ENCODE results near the gene NXPE1. TPM values are rescaled to one million over a fixed set of nuclear protein-coding genes. Genes with fewer than 3 reads are reported as not detected.

Gene NXPE1
- total RNA-seq, 1 experiment from 2014 or later: not detected

- intact Hi-C loops (cut with micrococcal nuclease; ENCODE audit: unreplicated experiment) (no loop called here), in situ Hi-C loops (cut with HindIII; ENCODE audit: low pct_unique_long_range_greater_than_20kb, low sequenced_read_pairs) (no loop called here)
- TF ChIP-seq TCF7L2 (IDR thresholded peaks at IDR 0.05; ENCODE audit: low read depth, low read length) (no peak), REST (IDR thresholded peaks at IDR 0.05; ENCODE audit: insufficient read depth in 1 of 2, low read depth in 2 of 2, low read length in 1 of 2) (no peak), SIN3A (IDR thresholded peaks at IDR 0.05; ENCODE audit: borderline replicate concordance, insufficient read depth, low read depth, low read length) (no peak), POLR2AphosphoS5 (IDR thresholded peaks at IDR 0.05; ENCODE audit: low read depth, low read length) (no peak)
- TF ChIP-seq, protein P1, sequence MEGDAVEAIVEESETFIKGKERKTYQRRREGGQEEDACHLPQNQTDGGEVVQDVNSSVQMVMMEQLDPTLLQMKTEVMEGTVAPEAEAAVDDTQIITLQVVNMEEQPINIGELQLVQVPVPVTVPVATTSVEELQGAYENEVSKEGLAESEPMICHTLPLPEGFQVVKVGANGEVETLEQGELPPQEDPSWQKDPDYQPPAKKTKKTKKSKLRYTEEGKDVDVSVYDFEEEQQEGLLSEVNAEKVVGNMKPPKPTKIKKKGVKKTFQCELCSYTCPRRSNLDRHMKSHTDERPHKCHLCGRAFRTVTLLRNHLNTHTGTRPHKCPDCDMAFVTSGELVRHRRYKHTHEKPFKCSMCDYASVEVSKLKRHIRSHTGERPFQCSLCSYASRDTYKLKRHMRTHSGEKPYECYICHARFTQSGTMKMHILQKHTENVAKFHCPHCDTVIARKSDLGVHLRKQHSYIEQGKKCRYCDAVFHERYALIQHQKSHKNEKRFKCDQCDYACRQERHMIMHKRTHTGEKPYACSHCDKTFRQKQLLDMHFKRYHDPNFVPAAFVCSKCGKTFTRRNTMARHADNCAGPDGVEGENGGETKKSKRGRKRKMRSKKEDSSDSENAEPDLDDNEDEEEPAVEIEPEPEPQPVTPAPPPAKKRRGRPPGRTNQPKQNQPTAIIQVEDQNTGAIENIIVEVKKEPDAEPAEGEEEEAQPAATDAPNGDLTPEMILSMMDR (IDR thresholded peaks at IDR 0.05): no peak
- no peaks in the 10 kb centered on the region for H3K9me3 ChIP-seq (ENCODE audit: control insufficient read depth, insufficient read depth, low read depth, low read length)
- no peak overlapping the region for H3K27ac ChIP-seq (ENCODE audit: low read length)
- no peak overlapping the region for H3K4me3 ChIP-seq (ENCODE audit: low read depth in 2 of 2, low read length in 2 of 2)
- ChIA-PET CTCF (no interaction called here), POLR2A (no interaction called here)
- ATAC-seq (no peak), DNase-seq (ENCODE audit: low read depth, low spot score) (no peak)
- H3K36me3 ChIP-seq (ENCODE audit: control insufficient read depth, insufficient read depth, low read length): no peaks in the 10 kb centered on the region
- BruUV-seq (replicated peaks): no TSS peak
- no peaks in the 10 kb centered on the region for H3K27me3 ChIP-seq (ENCODE audit: control insufficient read depth, insufficient read depth, low read length)
- H3K4me1 ChIP-seq (ENCODE audit: control insufficient read depth, insufficient read depth, low read length): no peaks in the 10 kb centered on the region
These were observed 57.8 kb downstream of the NXPE1 start for GRCh38 chr11:114501901-114502300.

DNA sequence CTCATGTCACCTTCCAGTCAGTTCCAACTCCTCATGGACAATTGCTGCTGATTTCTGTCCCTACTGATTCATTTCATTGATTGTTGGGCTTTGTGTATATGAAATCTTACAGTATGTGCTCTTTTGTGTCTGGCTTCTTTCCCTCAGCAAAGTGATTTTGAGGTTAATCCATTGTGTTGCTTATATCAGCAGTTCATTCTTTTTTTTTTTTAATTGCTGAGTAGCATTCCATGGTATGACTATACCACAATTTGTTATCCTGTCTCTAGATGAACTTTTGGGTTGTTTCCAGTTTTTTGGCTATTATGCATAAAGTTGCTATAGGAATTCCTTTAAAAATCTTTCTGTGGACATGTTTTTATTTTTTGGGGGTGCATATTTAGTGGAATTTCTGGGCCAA, 59.9 kb downstream of the NXPE1 start:
- Histone ChIP-seq H3K36me3 (ENCODE audit: control insufficient read depth, insufficient read depth, low read length) (no peaks in the 10 kb centered on the region), H3K27ac (ENCODE audit: low read length) (no peak overlapping the region), H3K27me3 (ENCODE audit: control insufficient read depth, insufficient read depth, low read length) (no peaks in the 10 kb centered on the region), H3K4me1 (ENCODE audit: control insufficient read depth, insufficient read depth, low read length) (no peaks in the 10 kb centered on the region), H3K4me3 (ENCODE audit: low read depth in 2 of 2, low read length in 2 of 2) (no peak overlapping the region), H3K9me3 (ENCODE audit: control insufficient read depth, insufficient read depth, low read depth, low read length) (no peaks in the 10 kb centered on the region)
- ATAC-seq (no peak), DNase-seq (ENCODE audit: low read depth, low spot score) (no peak)
- ChIA-PET CTCF (no interaction called here), POLR2A (no interaction called here)
- BruUV-seq (replicated peaks): no TSS peak
- TF ChIP-seq SIN3A (IDR thresholded peaks at IDR 0.05; ENCODE audit: borderline replicate concordance, insufficient read depth, low read depth, low read length) (no peak), POLR2AphosphoS5 (IDR thresholded peaks at IDR 0.05; ENCODE audit: low read depth, low read length) (no peak), REST (IDR thresholded peaks at IDR 0.05; ENCODE audit: insufficient read depth in 1 of 2, low read depth in 2 of 2, low read length in 1 of 2) (no peak), TCF7L2 (IDR thresholded peaks at IDR 0.05; ENCODE audit: low read depth, low read length) (no peak)
- TF ChIP-seq, protein P1 (IDR thresholded peaks at IDR 0.05): no peak
- intact Hi-C loops (cut with micrococcal nuclease; ENCODE audit: unreplicated experiment): no loop called here
- in situ Hi-C loops (cut with HindIII; ENCODE audit: low pct_unique_long_range_greater_than_20kb, low sequenced_read_pairs): no loop called here

All from Panc1 (cell line).